Measurements from ENCODE around the gene LRRC17.

Gene LRRC17

GRCh38 chr7:102934239-102934638, 21.4 kb downstream of the LRRC17 start:
- no peak overlapping the region for H3K27ac ChIP-seq
- no peak for TF ChIP-seq CTCF (conservative IDR thresholded peaks at IDR 0.05)

GRCh38 chr7:102934701-102935100, 21.9 kb downstream of the LRRC17 start:
- no peak overlapping the region for H3K27ac ChIP-seq
- TF ChIP-seq CTCF (conservative IDR thresholded peaks at IDR 0.05) (no peak), ZFX (IDR thresholded peaks at IDR 0.05) (no peak)

GRCh38 chr7:102935450-102936115, 22.8 kb downstream of the LRRC17 start:
- H3K27ac ChIP-seq, result no peak overlapping the region
- no peak for TF ChIP-seq CTCF (conservative IDR thresholded peaks at IDR 0.05)
- TF ChIP-seq ZFX (IDR thresholded peaks at IDR 0.05), result no peak

GRCh38 chr7:102938679-102939078, 25.9 kb downstream of the LRRC17 start:
- no peak overlapping the region for H3K27ac ChIP-seq
- no peak for TF ChIP-seq CTCF (conservative IDR thresholded peaks at IDR 0.05)
- no peak for TF ChIP-seq ZFX (IDR thresholded peaks at IDR 0.05)

- TF ChIP-seq ZFX (IDR thresholded peaks at IDR 0.05) (no peak), CTCF (conservative IDR thresholded peaks at IDR 0.05) (no peak)
- H3K27ac ChIP-seq, result no peak overlapping the region
Measured at GRCh38 chr7:102942181-102942866, 29.5 kb downstream of the LRRC17 start.

- TF ChIP-seq ZFX (IDR thresholded peaks at IDR 0.05) (no peak), CTCF (conservative IDR thresholded peaks at IDR 0.05) (no peak)
- H3K27ac ChIP-seq, result no peak overlapping the region
Measured at GRCh38 chr7:102942868-102943267, 30.1 kb downstream of the LRRC17 start.

- TF ChIP-seq CTCF (conservative IDR thresholded peaks at IDR 0.05) (no peak), ZFX (IDR thresholded peaks at IDR 0.05) (no peak)
- H3K27ac ChIP-seq, result no peak overlapping the region
Measured at GRCh38 chr7:102943423-102944169, 30.8 kb downstream of the LRRC17 start.
